Measurements from ENCODE around the gene SS18. TPM values are rescaled to one million over a fixed set of nuclear protein-coding genes. Genes with fewer than 3 reads are reported as not detected.

The SS18 gene
- total and polyA plus RNA-seq, 2 of the 13 experiments (the other 11 are each of a cell fraction or from before 2014, with no cell fraction given), result 49.2 to 82.7 TPM

DNA sequence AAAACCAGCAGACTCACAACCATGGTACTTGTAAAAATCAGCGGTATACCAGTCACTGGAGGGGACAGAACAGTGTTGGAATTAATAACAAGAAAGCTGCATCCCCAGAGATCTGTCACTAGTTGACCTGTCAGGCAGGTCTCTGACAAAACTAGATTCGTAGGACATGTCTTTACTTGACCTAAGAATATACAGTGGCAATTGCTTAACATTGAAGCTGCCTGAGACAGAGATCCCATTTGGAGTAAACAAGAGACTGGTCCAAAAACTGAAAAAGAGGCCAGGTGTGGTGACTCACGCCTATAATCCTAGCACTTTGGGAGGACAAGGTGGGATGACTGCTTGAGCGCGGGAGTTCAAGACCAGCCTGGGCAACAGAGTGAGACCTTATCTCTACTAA, 7.2 kb upstream of the SS18 start:
- no peak for FAIRE-seq
- 0 out of 5 replicates have a peak, but pooled peaks cover 0 to 3% of the 10 kb centered on the region in 2 experiments for H3K27me3 ChIP-seq (ENCODE audit: control insufficient read depth in 1 of 2, insufficient read depth in 2 of 2, low read length in 2 of 2)
- no peak overlapping the region for H2AFZ ChIP-seq (ENCODE audit: low read length)
- H3K4me3 ChIP-seq (replicated peaks in 1 of 3; ENCODE audit: insufficient read depth in 1 of 3, low read depth in 2 of 3, low read length in 3 of 3), result no peak overlapping the region
- intact Hi-C loops (cut with micrococcal nuclease; ENCODE audit: unreplicated experiment), result loop anchor here (10.0 kb wide), 1 partner anchor 107 kb away; no protein-coding TSS in a partner anchor
- H3K9ac ChIP-seq (ENCODE audit: insufficient read depth, low read depth, low read length), result no peak overlapping the region
- H3K4me1 ChIP-seq (ENCODE audit: insufficient read depth, low read length), result no peaks in the 10 kb centered on the region
- DNase-seq (ENCODE audit: low spot score), result no peak
- ChIA-PET POLR2A (no interaction called here), CTCF (ENCODE audit: low intra/inter-chr PET ratio, low total read pairs) (no interaction called here)
- in situ Hi-C loops (cut with HindIII; ENCODE audit: extremely low pct_ligation_motif_present, low pct_unique_long_range_greater_than_20kb), result no loop called here
- ATAC-seq, result no peak
- no TSS peak for BruUV-seq (replicated peaks)
- H3K36me3 ChIP-seq (replicated peaks in 1 of 2; ENCODE audit: control insufficient read depth in 1 of 2, insufficient read depth in 2 of 2, low read length in 2 of 2), result no peaks in the 10 kb centered on the region
- TF ChIP-seq KLF11 (CRISPR knock-in tag; IDR thresholded peaks at IDR 0.05), result no peak
- TF ChIP-seq, protein P1, sequence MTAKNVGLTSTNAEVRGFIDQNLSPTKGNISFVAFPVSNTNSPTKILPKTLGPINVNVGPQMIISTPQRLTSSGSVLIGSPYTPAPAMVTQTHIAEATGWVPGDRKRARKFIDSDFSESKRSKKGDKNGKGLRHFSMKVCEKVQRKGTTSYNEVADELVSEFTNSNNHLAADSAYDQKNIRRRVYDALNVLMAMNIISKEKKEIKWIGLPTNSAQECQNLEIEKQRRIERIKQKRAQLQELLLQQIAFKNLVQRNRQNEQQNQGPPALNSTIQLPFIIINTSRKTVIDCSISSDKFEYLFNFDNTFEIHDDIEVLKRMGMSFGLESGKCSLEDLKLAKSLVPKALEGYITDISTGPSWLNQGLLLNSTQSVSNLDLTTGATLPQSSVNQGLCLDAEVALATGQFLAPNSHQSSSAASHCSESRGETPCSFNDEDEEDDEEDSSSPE (CRISPR knock-in tag; IDR thresholded peaks at IDR 0.05), result no peak
- TF ChIP-seq ZNF547 (CRISPR knock-in tag; IDR thresholded peaks at IDR 0.05), result no peak
- TF ChIP-seq, protein P2, sequence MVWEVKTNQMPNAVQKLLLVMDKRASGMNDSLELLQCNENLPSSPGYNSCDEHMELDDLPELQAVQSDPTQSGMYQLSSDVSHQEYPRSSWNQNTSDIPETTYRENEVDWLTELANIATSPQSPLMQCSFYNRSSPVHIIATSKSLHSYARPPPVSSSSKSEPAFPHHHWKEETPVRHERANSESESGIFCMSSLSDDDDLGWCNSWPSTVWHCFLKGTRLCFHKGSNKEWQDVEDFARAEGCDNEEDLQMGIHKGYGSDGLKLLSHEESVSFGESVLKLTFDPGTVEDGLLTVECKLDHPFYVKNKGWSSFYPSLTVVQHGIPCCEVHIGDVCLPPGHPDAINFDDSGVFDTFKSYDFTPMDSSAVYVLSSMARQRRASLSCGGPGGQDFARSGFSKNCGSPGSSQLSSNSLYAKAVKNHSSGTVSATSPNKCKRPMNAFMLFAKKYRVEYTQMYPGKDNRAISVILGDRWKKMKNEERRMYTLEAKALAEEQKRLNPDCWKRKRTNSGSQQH (CRISPR knock-in tag; IDR thresholded peaks at IDR 0.05; ENCODE audit: low read depth), result no peak
- TF ChIP-seq, protein P3, sequence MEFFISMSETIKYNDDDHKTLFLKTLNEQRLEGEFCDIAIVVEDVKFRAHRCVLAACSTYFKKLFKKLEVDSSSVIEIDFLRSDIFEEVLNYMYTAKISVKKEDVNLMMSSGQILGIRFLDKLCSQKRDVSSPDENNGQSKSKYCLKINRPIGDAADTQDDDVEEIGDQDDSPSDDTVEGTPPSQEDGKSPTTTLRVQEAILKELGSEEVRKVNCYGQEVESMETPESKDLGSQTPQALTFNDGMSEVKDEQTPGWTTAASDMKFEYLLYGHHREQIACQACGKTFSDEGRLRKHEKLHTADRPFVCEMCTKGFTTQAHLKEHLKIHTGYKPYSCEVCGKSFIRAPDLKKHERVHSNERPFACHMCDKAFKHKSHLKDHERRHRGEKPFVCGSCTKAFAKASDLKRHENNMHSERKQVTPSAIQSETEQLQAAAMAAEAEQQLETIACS (CRISPR knock-in tag; IDR thresholded peaks at IDR 0.05), result no peak
- TF ChIP-seq, protein P4, sequence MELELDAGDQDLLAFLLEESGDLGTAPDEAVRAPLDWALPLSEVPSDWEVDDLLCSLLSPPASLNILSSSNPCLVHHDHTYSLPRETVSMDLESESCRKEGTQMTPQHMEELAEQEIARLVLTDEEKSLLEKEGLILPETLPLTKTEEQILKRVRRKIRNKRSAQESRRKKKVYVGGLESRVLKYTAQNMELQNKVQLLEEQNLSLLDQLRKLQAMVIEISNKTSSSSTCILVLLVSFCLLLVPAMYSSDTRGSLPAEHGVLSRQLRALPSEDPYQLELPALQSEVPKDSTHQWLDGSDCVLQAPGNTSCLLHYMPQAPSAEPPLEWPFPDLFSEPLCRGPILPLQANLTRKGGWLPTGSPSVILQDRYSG (CRISPR knock-in tag; IDR thresholded peaks at IDR 0.05), result no peak
- H4K20me1 ChIP-seq (ENCODE audit: insufficient read depth, low read length), result no peaks in the 10 kb centered on the region
- no peak overlapping the region for H3K4me2 ChIP-seq (ENCODE audit: low read depth, low read length)
- no peaks in the 10 kb centered on the region for H3K9me3 ChIP-seq (ENCODE audit: low read length)
- WGBS (ENCODE audit: low lambda C conversion rate), result 62% methylated on average over 5 of the region's 5 CpGs
- no peaks in the 10 kb centered on the region for H3K79me2 ChIP-seq (ENCODE audit: insufficient read depth, low read length)
- H3K27ac ChIP-seq (ENCODE audit: extremely low read length, insufficient read depth, low read length), result no peak overlapping the region

Measured in HepG2 (cell line).